Activated CD4-positive, CD25-positive, alpha-beta regulatory T cell treated with anti-CD3 and anti-CD28 coated beads, Interleukin-2, amount 50 U/mL, for 72 hours (primary cell): ENCODE data around the gene NOL8.

Experiments
- DNase-seq: peaks from one replicate; pipeline ENCODE4 v3.0.0; 2021

NOL8 gene

DNA sequence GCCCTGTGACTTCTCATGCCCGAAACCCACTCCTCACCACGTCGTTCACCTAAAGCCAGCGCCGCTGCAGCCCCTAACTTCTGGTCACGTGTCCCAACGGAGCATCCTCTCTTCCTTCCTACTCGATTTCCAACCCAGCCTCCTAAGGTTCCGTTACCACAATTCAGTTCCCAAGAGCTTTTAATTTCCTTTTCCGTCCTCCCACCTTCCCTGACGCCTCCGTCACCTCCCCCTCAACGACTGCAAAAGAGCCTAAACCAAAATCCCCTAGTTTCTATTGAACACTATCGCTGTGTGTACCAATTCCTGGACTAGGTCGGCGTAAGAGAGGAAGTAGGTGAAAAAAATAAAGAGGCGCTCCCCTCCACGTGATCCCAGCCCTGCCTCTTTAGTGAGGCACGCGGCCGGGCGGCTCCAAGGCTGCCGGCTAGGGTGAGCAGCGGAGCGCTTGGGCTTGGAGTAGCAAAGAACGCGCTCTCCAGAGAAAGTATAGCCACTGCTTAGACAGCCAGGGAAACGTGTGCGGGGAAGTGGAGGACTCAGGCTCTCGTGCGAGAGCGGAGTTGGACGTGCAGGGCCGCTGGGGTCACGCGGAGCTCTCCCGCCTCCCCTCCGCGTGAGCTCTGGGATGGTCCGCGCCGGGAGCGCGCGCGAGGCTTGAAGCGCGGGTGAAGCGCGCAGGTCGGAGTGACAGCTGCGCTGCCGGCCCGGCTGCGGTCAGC, at the start of gene NOL8, which contains the start of gene CENPP:
Gene NOL8, minus strand, starts transcription at position 82 of the 722 bp plus-strand sequence. CDS start 1,189 bp downstream, outside the sequence.
Gene CENPP, plus strand, starts transcription at position 685 of the 722 bp plus-strand sequence.
- peak; percentile 84 for DNase-seq

DNA sequence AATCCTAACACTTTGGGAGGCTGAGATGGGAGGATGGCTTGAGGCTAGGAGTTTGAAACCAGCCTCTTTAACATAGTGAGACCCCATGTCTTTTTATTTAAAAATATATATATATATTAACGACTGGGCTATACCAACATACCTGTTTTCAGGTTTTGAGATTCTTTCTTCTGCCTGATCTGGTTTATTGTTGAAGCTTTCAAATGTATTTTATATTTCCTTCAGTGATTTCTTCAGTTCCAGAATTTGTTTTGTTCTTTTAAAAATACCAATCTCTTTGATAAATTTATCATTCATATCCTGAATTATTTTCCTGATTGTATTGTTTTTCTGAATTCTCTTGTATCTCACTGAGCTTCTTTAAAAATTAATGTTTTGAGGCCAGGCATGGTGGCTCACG, 48.0 kb upstream of the NOL8 start:
- no peak for DNase-seq

DNA sequence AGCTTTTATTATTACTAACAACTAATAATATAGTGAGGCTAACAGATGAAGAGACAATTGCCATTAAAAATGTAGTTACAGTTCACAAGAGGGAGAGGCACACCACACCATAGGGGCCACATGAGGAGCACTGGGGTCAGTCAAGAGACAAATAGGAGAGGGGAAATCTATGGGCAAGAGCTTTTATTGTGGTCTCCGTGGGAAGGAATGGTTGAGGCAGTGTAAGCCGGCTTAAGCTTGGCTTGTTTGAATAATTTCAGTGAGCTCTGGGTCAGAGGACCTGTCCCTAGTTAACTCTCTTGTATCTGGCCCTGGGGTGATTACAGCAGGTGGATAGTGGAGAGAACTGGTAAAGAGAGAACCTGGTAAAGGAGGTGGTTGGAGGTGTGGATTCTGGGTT, 43.9 kb upstream of the NOL8 start:
- DNase-seq, result no peak

DNA sequence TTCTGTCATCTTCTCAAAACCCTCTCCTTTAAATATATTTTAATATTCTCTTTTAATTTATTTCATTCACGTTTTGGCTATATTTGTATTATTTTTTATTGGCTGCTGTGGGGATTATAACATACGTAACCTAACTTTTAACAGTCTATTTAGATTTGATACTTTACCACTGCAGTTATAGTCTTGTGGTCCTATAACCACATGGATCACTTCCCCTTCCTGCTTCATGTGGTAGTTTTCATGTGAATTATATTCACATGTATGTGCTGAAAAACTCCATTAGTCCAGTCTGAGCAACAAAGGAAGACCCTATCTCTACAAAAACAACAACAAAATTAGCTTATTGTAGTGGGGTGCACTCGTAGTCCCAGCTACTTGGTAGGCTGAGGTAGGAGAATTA, 34.9 kb upstream of the NOL8 start:
- no peak for DNase-seq

DNA sequence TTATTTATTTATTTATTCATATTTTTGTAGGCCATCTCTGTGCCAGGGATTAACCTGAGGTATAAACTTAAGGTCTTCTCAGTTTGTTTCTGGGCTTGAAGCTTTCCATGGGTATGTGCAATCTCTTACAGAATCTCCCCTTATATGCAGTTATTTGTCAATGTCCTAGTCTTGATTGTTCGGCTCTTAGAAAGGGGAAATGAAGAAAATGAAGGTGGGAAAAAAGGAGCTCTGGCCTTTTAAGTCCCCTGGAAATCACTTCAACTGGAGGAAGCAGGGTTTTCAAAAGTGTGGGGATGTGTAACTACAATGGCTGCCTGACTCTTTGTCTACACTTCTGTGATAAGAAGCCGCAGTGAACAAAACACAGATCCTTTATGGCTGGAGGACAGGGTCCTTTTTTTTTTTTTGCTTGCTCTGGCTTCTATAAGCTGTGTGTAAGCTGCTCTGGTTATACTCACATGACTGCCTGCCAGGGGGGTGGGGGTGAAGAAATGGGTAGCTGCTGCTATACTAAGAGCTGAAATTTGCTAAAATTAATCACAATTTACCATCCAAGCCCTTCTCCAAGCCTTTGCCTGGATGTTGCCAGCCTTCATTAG, 34.3 kb upstream of the NOL8 start:
- no peak for DNase-seq

GRCh38 chr9:92353051-92353450, 27.9 kb upstream of the NOL8 start:
- no peak for DNase-seq

- DNase-seq, result no peak
Measured at GRCh38 chr9:92350740-92351133, 25.6 kb upstream of the NOL8 start.

DNA sequence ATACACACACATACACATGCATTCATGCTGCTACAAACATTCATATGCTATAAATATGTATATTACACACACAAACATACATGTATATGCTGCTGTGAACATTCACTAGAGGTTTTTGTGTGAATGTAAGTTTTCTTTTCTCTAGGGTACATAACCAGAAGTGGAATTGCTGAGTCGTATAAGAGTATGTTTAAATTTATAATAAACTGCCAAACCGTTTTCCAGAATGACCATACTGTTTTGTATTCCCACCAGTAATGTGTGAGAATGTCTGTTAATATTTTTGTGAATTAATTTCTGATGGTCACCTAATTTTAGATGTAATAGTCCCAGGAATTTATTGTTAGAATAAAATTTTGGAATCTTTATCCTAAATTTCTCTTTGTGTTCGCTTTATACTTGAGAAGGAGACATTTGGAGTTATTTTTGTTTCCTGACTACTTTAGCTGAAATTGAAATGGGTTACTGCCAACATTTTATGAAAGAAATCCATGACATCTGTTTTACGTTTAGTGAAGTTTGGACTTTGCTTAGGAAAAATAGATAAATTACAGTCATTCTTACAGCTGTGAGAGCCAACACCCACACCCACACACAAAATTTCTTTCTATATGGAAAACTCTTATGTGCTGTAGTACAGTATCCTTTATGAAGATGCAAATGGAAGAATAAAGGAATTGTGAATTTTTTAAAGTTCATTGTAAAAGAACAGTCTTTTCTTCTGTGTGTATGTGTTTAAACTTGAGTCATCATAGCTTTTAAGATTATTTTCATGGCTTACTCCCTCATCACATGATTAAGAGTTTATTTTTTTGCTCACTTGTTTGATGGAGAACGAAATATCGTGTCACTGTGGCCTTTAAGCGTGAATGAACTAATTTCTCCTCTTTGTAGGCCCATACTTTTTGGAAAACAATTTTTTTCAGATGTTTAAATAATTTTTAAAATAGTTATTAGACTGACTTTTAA, 24.9 kb upstream of the NOL8 start:
- DNase-seq, result no peak

GRCh38 chr9:92345582-92345981, 20.4 kb upstream of the NOL8 start:
- DNase-seq, result no peak

DNA sequence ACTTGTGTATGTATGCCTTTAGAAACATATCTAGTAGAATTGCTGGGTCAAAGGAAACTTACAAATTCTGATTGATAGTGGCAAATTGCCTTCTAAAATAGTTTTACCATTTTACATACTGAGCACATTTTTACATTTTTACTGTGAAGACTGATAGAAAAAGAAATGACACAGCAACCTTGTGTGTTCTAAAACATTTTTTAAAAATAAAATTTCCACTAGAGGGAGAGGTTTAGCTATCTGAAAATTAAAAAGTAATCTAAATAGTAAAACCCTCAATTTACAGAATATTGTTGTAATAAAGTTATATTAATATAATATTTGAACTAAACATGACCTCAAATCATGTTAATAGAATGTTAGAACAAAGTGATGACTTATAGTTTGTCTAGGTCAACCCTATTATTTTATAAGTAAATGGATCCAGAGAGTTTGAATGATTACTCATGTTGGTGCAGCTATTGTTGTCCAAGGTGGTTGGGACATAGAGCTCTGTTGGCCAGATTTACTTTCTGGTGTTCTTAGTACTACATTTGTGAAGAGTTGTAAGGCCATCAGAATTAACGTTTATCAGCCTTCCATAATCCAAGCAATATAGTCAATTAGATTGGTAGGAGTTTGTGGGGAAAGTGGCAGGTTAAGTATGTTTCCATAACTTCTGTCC, 17.8 kb upstream of the NOL8 start:
- no peak for DNase-seq

DNA sequence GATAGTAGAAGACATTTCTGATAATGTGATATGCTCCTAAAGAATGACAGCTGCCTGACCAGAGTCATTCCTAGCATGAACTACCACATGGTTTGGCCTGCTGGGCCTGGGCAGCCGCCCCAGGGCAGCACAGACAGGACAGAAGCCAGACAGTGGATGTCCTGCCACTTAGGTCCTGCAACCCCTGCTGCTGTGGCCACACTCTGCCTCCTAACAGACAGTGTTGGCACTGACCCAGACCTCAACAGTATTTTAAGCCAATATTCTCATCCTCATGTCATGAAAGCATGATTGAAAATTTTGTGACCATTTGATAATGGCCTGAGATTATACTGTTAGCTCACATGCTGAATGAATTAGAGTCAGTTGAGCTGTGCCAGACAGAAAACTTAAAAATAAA, 16.4 kb upstream of the NOL8 start:
- no peak for DNase-seq

- no peak for DNase-seq
Measured at GRCh38 chr9:92333282-92333634, 8.1 kb upstream of the NOL8 start.

DNA sequence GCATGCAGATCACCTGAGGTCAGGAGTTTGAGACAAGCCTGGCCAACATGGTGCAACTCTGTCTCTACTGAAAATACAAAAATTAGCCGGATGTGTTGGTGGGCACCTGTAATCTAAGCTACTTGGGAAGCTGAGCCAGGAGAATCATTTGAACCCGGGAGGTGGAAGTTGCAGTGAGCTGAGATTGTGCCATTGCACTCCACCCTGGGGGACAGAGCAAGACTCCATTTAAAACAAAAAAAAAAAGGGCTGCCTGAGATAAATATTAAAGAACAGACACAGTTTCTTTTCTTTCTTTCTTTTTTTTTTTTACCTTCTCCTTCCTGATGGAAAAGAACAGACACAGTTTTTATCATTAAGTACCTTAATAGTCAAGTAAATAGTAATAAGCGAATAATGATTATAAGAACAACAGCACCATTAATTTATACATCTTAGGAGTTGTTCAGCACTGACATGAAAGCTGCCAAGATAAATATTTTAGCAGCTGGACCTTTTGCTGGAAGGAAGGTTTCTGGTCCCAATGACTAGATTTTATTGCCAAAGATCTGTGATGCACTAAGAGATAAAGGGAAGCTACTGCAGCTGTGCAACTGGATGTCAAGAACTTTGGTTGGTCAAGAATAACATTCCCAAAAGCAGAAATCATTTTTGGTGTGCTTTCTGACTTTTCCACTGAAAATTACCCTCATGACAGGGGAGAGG, 7.6 kb upstream of the NOL8 start:
- no peak for DNase-seq

DNA sequence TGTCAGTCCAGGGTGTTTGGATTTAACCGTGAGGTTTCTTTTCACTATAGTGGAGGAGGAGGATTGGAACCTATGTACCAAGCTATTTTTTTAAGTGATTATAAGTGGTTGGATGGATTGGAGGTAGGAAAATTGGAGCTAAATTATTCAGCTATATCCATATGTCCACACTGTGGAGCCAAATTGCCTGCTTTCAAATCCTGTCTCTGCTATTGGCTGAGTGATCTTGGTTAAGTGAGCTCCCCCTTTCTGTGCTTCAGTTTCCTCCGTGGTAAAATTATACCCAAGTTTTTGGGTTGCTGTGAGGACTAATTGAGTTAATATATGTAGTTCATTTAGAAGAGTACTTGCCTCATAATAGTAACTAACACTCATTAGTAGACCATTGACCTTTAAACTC, 3.1 kb upstream of the NOL8 start:
- DNase-seq, result no peak

DNA sequence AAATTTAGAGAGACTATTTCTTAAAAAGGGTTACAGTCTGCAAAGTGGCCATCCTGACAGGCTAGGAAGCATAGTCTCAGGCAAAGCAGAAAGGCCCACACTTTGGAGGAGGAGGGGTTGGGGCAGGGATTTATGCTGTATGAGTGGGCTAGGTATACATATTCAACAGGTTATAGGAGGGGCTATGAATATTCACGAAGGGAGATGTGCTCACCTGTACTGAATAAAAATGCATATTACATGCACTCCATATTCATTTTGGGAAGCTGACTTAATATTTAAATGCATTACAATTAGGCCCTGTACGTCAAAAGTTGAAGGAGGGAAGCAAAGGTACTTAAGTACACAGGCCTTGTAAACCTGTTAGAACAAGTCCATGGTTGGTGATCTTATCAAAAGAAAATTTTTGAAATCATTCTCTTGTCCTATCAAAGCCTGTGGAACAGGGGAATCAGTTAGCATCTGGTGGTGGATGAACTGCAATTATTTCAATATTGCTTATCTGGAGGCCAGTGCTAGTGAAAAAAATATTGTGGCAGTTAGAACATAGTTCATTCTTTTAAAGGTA, 2.2 kb upstream of the NOL8 start:
- no peak for DNase-seq

- no peak for DNase-seq
Measured at GRCh38 chr9:92325991-92326500, 896 bp upstream of the NOL8 start.

- DNase-seq, result peak; percentile 67
Measured at GRCh38 chr9:92324889-92325268, 271 bp downstream of the NOL8 start.

DNA sequence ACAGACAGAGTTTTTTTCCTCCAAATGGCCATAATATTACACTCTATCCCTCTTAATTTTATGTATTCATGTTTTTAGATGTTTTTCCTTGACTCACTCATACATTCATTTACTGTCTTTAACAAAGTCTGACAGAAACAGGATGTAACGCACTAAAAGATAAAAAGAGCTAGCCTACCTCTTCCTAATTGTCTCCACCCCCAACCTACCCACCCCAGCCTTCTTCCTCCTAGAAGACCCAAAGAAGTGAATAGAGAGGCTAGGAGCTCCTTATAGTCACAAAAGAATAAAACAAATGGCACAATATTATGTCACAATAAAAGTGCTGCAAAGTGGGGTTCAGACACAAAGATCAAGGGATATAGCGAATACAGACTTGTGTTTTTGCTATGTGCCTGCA, 719 bp downstream of the NOL8 start:
- DNase-seq, result no peak

DNA sequence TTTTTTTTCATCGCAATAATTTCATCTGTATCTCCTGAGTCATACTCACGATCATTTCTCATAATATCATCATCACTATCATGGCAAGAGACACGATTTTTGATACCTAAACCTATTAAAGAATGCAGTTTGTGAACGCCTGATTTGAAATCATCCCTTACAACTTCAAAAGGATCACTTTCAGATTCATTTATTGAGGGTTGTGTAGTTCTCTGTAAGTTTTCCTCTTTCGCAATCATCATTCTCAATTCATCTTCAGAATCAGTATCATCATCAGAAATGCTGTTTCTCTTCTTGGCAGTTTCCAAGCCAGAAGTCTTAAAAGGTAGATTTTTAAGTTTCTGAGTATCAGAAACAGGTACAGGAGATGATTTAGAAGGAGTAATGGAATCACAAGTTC, 9.7 kb downstream of the NOL8 start:
- DNase-seq, result no peak

GRCh38 chr9:92313624-92314012, 11.5 kb downstream of the NOL8 start:
- DNase-seq, result no peak

- DNase-seq, result no peak
Measured at GRCh38 chr9:92312887-92313623, 12.1 kb downstream of the NOL8 start.
